Measurements from ENCODE around the gene BBS7.

The BBS7 gene

GRCh38 chr4:121819216-121819965 is 50.9 kb downstream of the BBS7 start:
- H3K4me2 ChIP-seq (ENCODE audit: low read length), result no peak overlapping the region
- TF ChIP-seq EZH2 (IDR thresholded peaks at IDR 0.05; ENCODE audit: borderline replicate concordance, low read length), result no peak
- no peak for TF ChIP-seq CTCF (IDR thresholded peaks at IDR 0.05; ENCODE audit: low read length)
- H4K20me1 ChIP-seq (ENCODE audit: insufficient read depth, low read length), result no peaks in the 10 kb centered on the region; the same call in 1 of the 2 replicates
- peaks cover 23% of the 10 kb centered on the region for H3K4me1 ChIP-seq (ENCODE audit: insufficient read depth, low read length, severe bottlenecking)
- H3K36me3 ChIP-seq (ENCODE audit: insufficient read depth, low read length), result peaks cover 80% of the 10 kb centered on the region
- no peaks in the 10 kb centered on the region for H3K27me3 ChIP-seq (ENCODE audit: insufficient read depth, low read length)
- H3K4me3 ChIP-seq (ENCODE audit: low read depth, low read length, poor library complexity, severe bottlenecking), result no peak overlapping the region
- H3F3A ChIP-seq (ENCODE audit: insufficient read depth, low read length), result no peaks in the 10 kb centered on the region; the same call in 1 of the 2 replicates
- H2AFZ ChIP-seq (ENCODE audit: low read length), result no peak overlapping the region
- H3K9ac ChIP-seq (ENCODE audit: low read length), result no peak overlapping the region
- peaks cover 26% of the 10 kb centered on the region for H3K79me2 ChIP-seq (ENCODE audit: insufficient read depth, low read length)
- no peak overlapping the region for H3K27ac ChIP-seq (ENCODE audit: low read depth, low read length, poor library complexity, severe bottlenecking)
- H3K9me3 ChIP-seq (ENCODE audit: low read length), result no peaks in the 10 kb centered on the region
- H3K9me2 ChIP-seq (ENCODE audit: low read depth, low read length), result no peaks in the 10 kb centered on the region

GRCh38 chr4:121818215-121818614 is 52.1 kb downstream of the BBS7 start:
- H4K20me1 ChIP-seq (ENCODE audit: insufficient read depth, low read length), result no peaks in the 10 kb centered on the region; the same call in 1 of the 2 replicates
- no peaks in the 10 kb centered on the region for H3K9me3 ChIP-seq (ENCODE audit: low read length)
- peaks cover 19% of the 10 kb centered on the region for H3K4me1 ChIP-seq (ENCODE audit: insufficient read depth, low read length, severe bottlenecking)
- no peaks in the 10 kb centered on the region for H3K9me2 ChIP-seq (ENCODE audit: low read depth, low read length)
- peaks cover 24% of the 10 kb centered on the region for H3K79me2 ChIP-seq (ENCODE audit: insufficient read depth, low read length)
- TF ChIP-seq EZH2 (IDR thresholded peaks at IDR 0.05; ENCODE audit: borderline replicate concordance, low read length) (no peak), CTCF (IDR thresholded peaks at IDR 0.05; ENCODE audit: low read length) (no peak)
- H3K4me2 ChIP-seq (ENCODE audit: low read length), result no peak overlapping the region
- H3K4me3 ChIP-seq (ENCODE audit: low read depth, low read length, poor library complexity, severe bottlenecking), result no peak overlapping the region
- H2AFZ ChIP-seq (ENCODE audit: low read length), result no peak overlapping the region
- no peak overlapping the region for H3K9ac ChIP-seq (ENCODE audit: low read length)
- no peak overlapping the region for H3K27ac ChIP-seq (ENCODE audit: low read depth, low read length, poor library complexity, severe bottlenecking)
- H3K36me3 ChIP-seq (ENCODE audit: insufficient read depth, low read length), result peaks cover 89% of the 10 kb centered on the region
- H3K27me3 ChIP-seq (ENCODE audit: insufficient read depth, low read length), result no peaks in the 10 kb centered on the region
- no peaks in the 10 kb centered on the region; the same call in 1 of the 2 replicates for H3F3A ChIP-seq (ENCODE audit: insufficient read depth, low read length)

- H3K36me3 ChIP-seq (ENCODE audit: insufficient read depth, low read length), result peaks cover 94% of the 10 kb centered on the region
These were observed 52.6 kb downstream of the BBS7 start for GRCh38 chr4:121817701-121818100.

More at GRCh38 chr4:121817701-121818100, 52.6 kb downstream of the BBS7 start:
- Histone ChIP-seq H2AFZ (ENCODE audit: low read length) (no peak overlapping the region), H3F3A (ENCODE audit: insufficient read depth, low read length) (no peaks in the 10 kb centered on the region; the same call in 1 of the 2 replicates), H3K27me3 (ENCODE audit: insufficient read depth, low read length) (no peaks in the 10 kb centered on the region), H3K4me2 (ENCODE audit: low read length) (no peak overlapping the region), H3K79me2 (ENCODE audit: insufficient read depth, low read length) (peaks cover 19% of the 10 kb centered on the region), H3K27ac (ENCODE audit: low read depth, low read length, poor library complexity, severe bottlenecking) (no peak overlapping the region), H3K4me3 (ENCODE audit: low read depth, low read length, poor library complexity, severe bottlenecking) (no peak overlapping the region), H3K9me2 (ENCODE audit: low read depth, low read length) (no peaks in the 10 kb centered on the region), H3K9me3 (ENCODE audit: low read length) (no peaks in the 10 kb centered on the region), H3K4me1 (ENCODE audit: insufficient read depth, low read length, severe bottlenecking) (peaks cover 19% of the 10 kb centered on the region), H3K9ac (ENCODE audit: low read length) (no peak overlapping the region), H4K20me1 (ENCODE audit: insufficient read depth, low read length) (no peaks in the 10 kb centered on the region; the same call in 1 of the 2 replicates)
- TF ChIP-seq EZH2 (IDR thresholded peaks at IDR 0.05; ENCODE audit: borderline replicate concordance, low read length) (no peak), CTCF (IDR thresholded peaks at IDR 0.05; ENCODE audit: low read length) (no peak)

All from OCI-LY1 (cell line).